WTC11 (cell line): ENCODE results near the gene OR10C1.

Experiments
- ATF6 ChIP-seq: sonication (generic); formaldehyde crosslinking; IDR thresholded peaks from 2 replicates; pipeline ENCODE4 v1.8.1; 2023; ENCODE audit warnings: mild to moderate bottlenecking, missing genetic modification reagents
- E2F1 ChIP-seq: sonication (generic); formaldehyde crosslinking; IDR thresholded peaks from 2 replicates; pipeline ENCODE4 v1.8.0; 2022; ENCODE audit warnings: mild to moderate bottlenecking, missing genetic modification reagents
- JUN ChIP-seq: sonication (generic); formaldehyde crosslinking; IDR thresholded peaks from 2 replicates; pipeline ENCODE4 v1.8.0; 2023; ENCODE audit warnings: mild to moderate bottlenecking, missing genetic modification reagents
- MAX ChIP-seq: sonication (generic); formaldehyde crosslinking; IDR thresholded peaks from 2 replicates; pipeline ENCODE4 v1.8.0; 2022; ENCODE audit warnings: mild to moderate bottlenecking, missing genetic modification reagents
- SMAD3 ChIP-seq: sonication (generic); formaldehyde crosslinking; IDR thresholded peaks from 2 replicates; pipeline ENCODE4 v1.8.0; 2022; ENCODE audit warnings: missing genetic modification reagents, mild to moderate bottlenecking, borderline replicate concordance
- SP1 ChIP-seq: sonication (generic); formaldehyde crosslinking; conservative IDR thresholded peaks from 2 replicates; pipeline ENCODE4 v1.8.1; 2022; ENCODE audit warnings: missing genetic modification reagents
- ZNF416 ChIP-seq: fragments of 250-450 bp; sonication (Bioruptor Pico); IDR thresholded peaks from 2 replicates; pipeline ENCODE4 v1.9.0; 2021; ENCODE audit warnings: mild to moderate bottlenecking, inconsistent platforms
- TF ChIP-seq, protein P1 (sequence below): fragments of 200-600 bp; IDR thresholded peaks from 2 replicates; pipeline ENCODE4 v1.8.0; 2022; ENCODE audit warnings: antibody characterized with exemption
- TF ChIP-seq, protein P2 (sequence below): sonication (generic); formaldehyde crosslinking; IDR thresholded peaks from 2 replicates; pipeline ENCODE4 v1.8.1; 2023; ENCODE audit warnings: mild to moderate bottlenecking, missing genetic modification reagents, moderate library complexity
- TF ChIP-seq, protein P3 (sequence below): sonication (generic); formaldehyde crosslinking; IDR thresholded peaks from 2 replicates; pipeline ENCODE4 v1.8.1; 2022; ENCODE audit warnings: mild to moderate bottlenecking, moderate library complexity, missing genetic modification reagents
- TF ChIP-seq, protein P4 (sequence below): sonication (generic); formaldehyde crosslinking; IDR thresholded peaks from 2 replicates; pipeline ENCODE4 v1.8.0; 2022; ENCODE audit warnings: mild to moderate bottlenecking, missing genetic modification reagents

DNA sequence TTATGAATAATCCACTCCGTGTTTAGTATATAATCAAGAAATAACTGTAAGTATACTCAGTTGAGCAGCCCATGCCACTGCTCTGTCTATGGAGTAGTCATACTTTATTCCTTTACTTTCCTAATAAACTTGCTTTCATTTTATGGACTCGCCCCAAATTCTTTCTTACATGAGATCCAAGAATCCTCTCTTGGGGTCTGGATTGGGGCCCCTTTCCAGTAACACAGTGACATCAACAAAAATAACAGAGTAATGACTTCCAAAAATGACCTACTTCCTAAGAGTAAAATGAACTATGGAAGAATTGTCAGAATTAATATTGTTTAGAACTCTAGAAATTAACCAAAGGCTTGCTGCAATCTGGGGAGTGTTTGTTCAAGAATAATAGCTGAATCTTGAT, 26.7 kb downstream of the OR10C1 start:
- TF ChIP-seq, protein P1, sequence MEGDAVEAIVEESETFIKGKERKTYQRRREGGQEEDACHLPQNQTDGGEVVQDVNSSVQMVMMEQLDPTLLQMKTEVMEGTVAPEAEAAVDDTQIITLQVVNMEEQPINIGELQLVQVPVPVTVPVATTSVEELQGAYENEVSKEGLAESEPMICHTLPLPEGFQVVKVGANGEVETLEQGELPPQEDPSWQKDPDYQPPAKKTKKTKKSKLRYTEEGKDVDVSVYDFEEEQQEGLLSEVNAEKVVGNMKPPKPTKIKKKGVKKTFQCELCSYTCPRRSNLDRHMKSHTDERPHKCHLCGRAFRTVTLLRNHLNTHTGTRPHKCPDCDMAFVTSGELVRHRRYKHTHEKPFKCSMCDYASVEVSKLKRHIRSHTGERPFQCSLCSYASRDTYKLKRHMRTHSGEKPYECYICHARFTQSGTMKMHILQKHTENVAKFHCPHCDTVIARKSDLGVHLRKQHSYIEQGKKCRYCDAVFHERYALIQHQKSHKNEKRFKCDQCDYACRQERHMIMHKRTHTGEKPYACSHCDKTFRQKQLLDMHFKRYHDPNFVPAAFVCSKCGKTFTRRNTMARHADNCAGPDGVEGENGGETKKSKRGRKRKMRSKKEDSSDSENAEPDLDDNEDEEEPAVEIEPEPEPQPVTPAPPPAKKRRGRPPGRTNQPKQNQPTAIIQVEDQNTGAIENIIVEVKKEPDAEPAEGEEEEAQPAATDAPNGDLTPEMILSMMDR: no peak
- TF ChIP-seq, protein P2, sequence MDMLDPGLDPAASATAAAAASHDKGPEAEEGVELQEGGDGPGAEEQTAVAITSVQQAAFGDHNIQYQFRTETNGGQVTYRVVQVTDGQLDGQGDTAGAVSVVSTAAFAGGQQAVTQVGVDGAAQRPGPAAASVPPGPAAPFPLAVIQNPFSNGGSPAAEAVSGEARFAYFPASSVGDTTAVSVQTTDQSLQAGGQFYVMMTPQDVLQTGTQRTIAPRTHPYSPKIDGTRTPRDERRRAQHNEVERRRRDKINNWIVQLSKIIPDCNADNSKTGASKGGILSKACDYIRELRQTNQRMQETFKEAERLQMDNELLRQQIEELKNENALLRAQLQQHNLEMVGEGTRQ (CRISPR knock-in tag): no peak
- no peak for TF ChIP-seq MAX (CRISPR knock-in tag)
- no peak for TF ChIP-seq SMAD3 (CRISPR knock-in tag)
- TF ChIP-seq, protein P3, sequence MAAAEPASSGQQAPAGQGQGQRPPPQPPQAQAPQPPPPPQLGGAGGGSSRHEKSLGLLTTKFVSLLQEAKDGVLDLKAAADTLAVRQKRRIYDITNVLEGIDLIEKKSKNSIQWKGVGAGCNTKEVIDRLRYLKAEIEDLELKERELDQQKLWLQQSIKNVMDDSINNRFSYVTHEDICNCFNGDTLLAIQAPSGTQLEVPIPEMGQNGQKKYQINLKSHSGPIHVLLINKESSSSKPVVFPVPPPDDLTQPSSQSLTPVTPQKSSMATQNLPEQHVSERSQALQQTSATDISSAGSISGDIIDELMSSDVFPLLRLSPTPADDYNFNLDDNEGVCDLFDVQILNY (CRISPR knock-in tag): no peak
- TF ChIP-seq ZNF416 (CRISPR knock-in tag): no peak
- no peak for TF ChIP-seq E2F1 (CRISPR knock-in tag)
- TF ChIP-seq ATF6 (CRISPR knock-in tag): no peak
- no peak for TF ChIP-seq JUN (CRISPR knock-in tag)
- TF ChIP-seq, protein P4, sequence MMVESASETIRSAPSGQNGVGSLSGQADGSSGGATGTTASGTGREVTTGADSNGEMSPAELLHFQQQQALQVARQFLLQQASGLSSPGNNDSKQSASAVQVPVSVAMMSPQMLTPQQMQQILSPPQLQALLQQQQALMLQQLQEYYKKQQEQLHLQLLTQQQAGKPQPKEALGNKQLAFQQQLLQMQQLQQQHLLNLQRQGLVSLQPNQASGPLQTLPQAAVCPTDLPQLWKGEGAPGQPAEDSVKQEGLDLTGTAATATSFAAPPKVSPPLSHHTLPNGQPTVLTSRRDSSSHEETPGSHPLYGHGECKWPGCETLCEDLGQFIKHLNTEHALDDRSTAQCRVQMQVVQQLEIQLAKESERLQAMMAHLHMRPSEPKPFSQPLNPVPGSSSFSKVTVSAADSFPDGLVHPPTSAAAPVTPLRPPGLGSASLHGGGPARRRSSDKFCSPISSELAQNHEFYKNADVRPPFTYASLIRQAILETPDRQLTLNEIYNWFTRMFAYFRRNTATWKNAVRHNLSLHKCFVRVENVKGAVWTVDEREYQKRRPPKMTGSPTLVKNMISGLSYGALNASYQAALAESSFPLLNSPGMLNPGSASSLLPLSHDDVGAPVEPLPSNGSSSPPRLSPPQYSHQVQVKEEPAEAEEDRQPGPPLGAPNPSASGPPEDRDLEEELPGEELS: no peak
- no peak for TF ChIP-seq SP1 (CRISPR knock-in tag)
